Ovary (tissue), 9 donors: ENCODE data around the gene XRCC6. TPM values are rescaled to one million over a fixed set of nuclear protein-coding genes. Genes with fewer than 3 reads are reported as not detected.

ENCODE experiments used
- DNase-seq, 5 donors: peaks; one replicate each; pipeline ENCODE4 v3.0.0-alpha.2; 2019 to 2020
- H3K27ac ChIP-seq, 2 donors: fragments of 200-600 bp; one replicate each; pipeline versions ENCODE4 v1.5.1 to v1.8.0; 2019 to 2022
- H3K27me3 ChIP-seq: fragments of 200-600 bp; one replicate; pipeline ENCODE4 v1.8.0; 2022
- H3K36me3 ChIP-seq: fragments of 200-600 bp; sonication (generic); one replicate; pipeline ENCODE4 v1.5.1; 2019
- H3K4me1 ChIP-seq: one replicate; pipeline ENCODE4 v1.8.1; 2013; ENCODE audit warnings: mild to moderate bottlenecking, moderate library complexity; ENCODE audit not compliant: insufficient read depth
- H3K4me3 ChIP-seq: fragments of 200-600 bp; sonication (generic); one replicate; pipeline ENCODE4 v1.5.1; 2017
- H3K9me3 ChIP-seq, 2 donors: fragments of 200-600 bp in 1 of 2; sonication (generic) in 1 of 2; one replicate each; pipeline versions ENCODE4 v1.5.1 to v1.8.1; 2013 to 2019; ENCODE audit warnings: mild to moderate bottlenecking in 1 of 2, moderate library complexity in 1 of 2
- CTCF ChIP-seq, 3 donors: fragments of 450-650 bp in 2 of 3; fragments of 200-600 bp in 1 of 3; IDR thresholded peaks; one replicate each; pipeline versions ENCODE4 v1.5.1 to v1.8.0; 2016 to 2022; ENCODE audit warnings: antibody characterized with exemption in 3 of 3, mild to moderate bottlenecking in 1 of 3
- EP300 ChIP-seq: sonication (generic); formaldehyde crosslinking; IDR thresholded peaks from one replicate; pipeline ENCODE4 v1.6.1; 2017; ENCODE audit warnings: antibody characterized with exemption
- POLR2A ChIP-seq: fragments of 450-650 bp; IDR thresholded peaks from one replicate; pipeline ENCODE4 v1.6.1; 2017; ENCODE audit warnings: antibody characterized with exemption, mild to moderate bottlenecking, moderate library complexity
- WGBS, 3 donors: extraction: QIAGEN DNeasy Blood & Tissue Kit in 1 of 3; methylation state at CpG; one replicate each; pipeline versions ENCODE4 v1.1.5 to v1.1.7; 2013 to 2017; 5-methylcytosine and 5-hydroxymethylcytosine counted together
- intact Hi-C, 4 donors: fragments of 100-400 bp; cut with DNase I; formaldehyde crosslinking; loops; one replicate each; pipeline versions ENCODE4 v1.11.0 to v1.15.1; 2022 to 2023
- polyA plus RNA-seq, 2 donors: library from polyadenylated mRNA; stranded (reverse); fragments of 200-250 nt in 1 of 2; fragments of 350-450 nt in 1 of 2; fragmentation: Illumina TruSeq in 1 of 2; extraction: RNeasy Lipid Tissue Mini Kit (QIAGEN cat#74804) in 1 of 2; gene quantifications; one replicate each; pipeline ENCODE4 v1.2.3, GENCODE V29; 2013 to 2014
- total RNA-seq, 7 donors: library from RNA; depleted of rRNA in 2 of 7; stranded (reverse); fragments of >200 nt in 2 of 7; fragmentation: NEBNext Ultra II Directional in 3 of 7; extraction: Animal tissue kit (Norgen Biotek cat#: 25700) in 3 of 7; gene quantifications; one replicate each; pipeline versions ENCODE4 v1.1.0 to v1.2.4, GENCODE V29; 2016 to 2023
- donor health status: DM: no; HTN: no; CAD: no; lungs with moderate emphysema.
- donor health status: DM: no; HTN: no; CAD: no.
- donor health status: Bipolar disorder and iron deficiency.
- donor health status: DM: yes; HTN: yes; CAD: no.
- donor health status: DM: no; HTN: no; CAD: no.
- donor health status: DM: yes; HTN: yes; CAD: no.

Gene XRCC6
- total and polyA plus RNA-seq, 9 donors, result 147 to 380 (median 200) TPM

DNA sequence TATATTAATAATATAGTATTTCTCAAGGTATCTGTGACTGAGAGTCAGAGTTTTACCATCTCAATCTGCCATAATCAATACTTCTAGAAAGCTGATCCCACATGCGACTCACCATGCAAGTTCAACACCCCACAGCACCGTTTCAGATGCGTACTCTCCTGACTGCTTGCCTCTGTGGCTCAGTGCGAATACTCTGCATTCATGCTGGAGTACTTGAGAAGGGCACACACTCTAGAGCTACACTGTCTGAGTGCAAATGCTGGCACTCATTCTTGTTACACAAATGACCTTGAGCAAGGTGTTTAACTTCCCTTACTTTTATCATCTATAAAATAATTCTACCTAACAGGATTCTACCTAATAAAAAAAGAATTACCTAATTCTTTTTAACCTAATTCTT is 55.0 kb downstream of the XRCC6 start:
- intact Hi-C loops, result no loop called here
- no peaks in the 10 kb centered on the region for H3K9me3 ChIP-seq
- no peak overlapping the region for H3K27ac ChIP-seq
- TF ChIP-seq POLR2A (no peak), CTCF (IDR thresholded peaks at IDR 0.05) (no peak), EP300 (no peak)
- no peaks in the 10 kb centered on the region for H3K36me3 ChIP-seq
- DNase-seq, result no peak
- no peaks in the 10 kb centered on the region for H3K27me3 ChIP-seq
- H3K4me3 ChIP-seq, result no peak overlapping the region
- WGBS, 3 donors, result 90 to 94% (median 93%) methylated on average over 4 of the region's 4 CpGs
- H3K4me1 ChIP-seq, result no peaks in the 10 kb centered on the region

GRCh38 chr22:41681616-41682015 is 60.5 kb downstream of the XRCC6 start:
- TF ChIP-seq CTCF (IDR thresholded peaks at IDR 0.05), result no peak
- TF ChIP-seq EP300, result no peak
- no peak for TF ChIP-seq POLR2A
- 51 to 58% (median 57%) methylated on average over 14 of the region's 14 CpGs for WGBS, 3 donors
- Histone ChIP-seq H3K36me3 (no peaks in the 10 kb centered on the region), H3K4me1 (no peaks in the 10 kb centered on the region), H3K9me3 (no peaks in the 10 kb centered on the region), H3K4me3 (peak overlapping the region; percentile 45), H3K27ac (no peak overlapping the region), H3K27me3 (no peaks in the 10 kb centered on the region)
- intact Hi-C loops, result no loop called here
- no peak for DNase-seq

GRCh38 chr22:41682033-41682807 is 61.1 kb downstream of the XRCC6 start:
- peak; percentile 79 to 92 (median 90) for DNase-seq
- peaks cover 1% of the 10 kb centered on the region for H3K4me1 ChIP-seq
- no peaks in the 10 kb centered on the region for H3K27me3 ChIP-seq
- peak; percentile 91 for TF ChIP-seq POLR2A
- TF ChIP-seq CTCF (IDR thresholded peaks at IDR 0.05), result no peak
- no peaks in the 10 kb centered on the region for H3K36me3 ChIP-seq
- WGBS, 3 donors, result 44 to 55% (median 52%) methylated on average over 50 of the region's 50 CpGs
- peak overlapping the region; percentile 45 for H3K4me3 ChIP-seq
- no peaks in the 10 kb centered on the region for H3K9me3 ChIP-seq
- peak overlapping the region; percentile 71 to 78 for H3K27ac ChIP-seq
- intact Hi-C loops, result no loop called here

GRCh38 chr22:41683052-41683451 is 62.0 kb downstream of the XRCC6 start:
- H3K4me1 ChIP-seq, result peaks cover 1% of the 10 kb centered on the region
- peak overlapping the region; percentile 71 to 78 for H3K27ac ChIP-seq
- WGBS, 3 donors, result 86 to 90% (median 86%) methylated on average over 9 of the region's 9 CpGs
- intact Hi-C loops, result no loop called here
- H3K9me3 ChIP-seq, result no peaks in the 10 kb centered on the region
- no peaks in the 10 kb centered on the region for H3K27me3 ChIP-seq
- no peak overlapping the region for H3K4me3 ChIP-seq
- no peak for DNase-seq
- no peaks in the 10 kb centered on the region for H3K36me3 ChIP-seq
- TF ChIP-seq EP300, result no peak
- no peak for TF ChIP-seq POLR2A
- TF ChIP-seq CTCF (IDR thresholded peaks at IDR 0.05), result no peak
